Stimulated activated CD8-positive, alpha-beta memory T cell treated with anti-CD3 and anti-CD28 coated beads, Interleukin-12 subunit alpha, Interleukin-12 subunit beta, amount 100 ng/mL, for 24 hours (primary cell): ENCODE results near the gene ZNF471.

Experiments
- DNase-seq: peaks from one replicate; pipeline ENCODE4 v3.0.0-alpha.2; 2020; ENCODE audit errors: extremely low read depth

Gene ZNF471

DNA sequence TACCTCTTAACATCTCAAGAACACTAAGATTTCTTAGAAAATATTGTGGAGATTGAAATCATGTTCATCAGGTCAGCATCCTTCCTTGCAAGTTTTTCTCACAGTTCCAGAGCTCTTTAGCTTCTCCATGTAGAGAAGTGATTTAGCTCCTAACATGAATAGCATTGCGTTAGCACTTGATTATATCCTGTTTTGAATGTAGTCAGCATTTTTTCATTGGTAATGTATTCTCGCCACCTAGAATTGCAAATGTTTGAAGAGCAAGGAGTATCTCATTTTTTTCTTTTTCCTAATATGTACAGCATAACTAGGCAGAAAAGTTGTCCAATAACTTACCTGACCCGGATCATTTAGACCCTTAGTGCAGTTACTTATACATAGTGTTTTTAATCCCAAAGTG is 66.3 kb downstream of the ZNF471 start:
- DNase-seq, result no peak

DNA sequence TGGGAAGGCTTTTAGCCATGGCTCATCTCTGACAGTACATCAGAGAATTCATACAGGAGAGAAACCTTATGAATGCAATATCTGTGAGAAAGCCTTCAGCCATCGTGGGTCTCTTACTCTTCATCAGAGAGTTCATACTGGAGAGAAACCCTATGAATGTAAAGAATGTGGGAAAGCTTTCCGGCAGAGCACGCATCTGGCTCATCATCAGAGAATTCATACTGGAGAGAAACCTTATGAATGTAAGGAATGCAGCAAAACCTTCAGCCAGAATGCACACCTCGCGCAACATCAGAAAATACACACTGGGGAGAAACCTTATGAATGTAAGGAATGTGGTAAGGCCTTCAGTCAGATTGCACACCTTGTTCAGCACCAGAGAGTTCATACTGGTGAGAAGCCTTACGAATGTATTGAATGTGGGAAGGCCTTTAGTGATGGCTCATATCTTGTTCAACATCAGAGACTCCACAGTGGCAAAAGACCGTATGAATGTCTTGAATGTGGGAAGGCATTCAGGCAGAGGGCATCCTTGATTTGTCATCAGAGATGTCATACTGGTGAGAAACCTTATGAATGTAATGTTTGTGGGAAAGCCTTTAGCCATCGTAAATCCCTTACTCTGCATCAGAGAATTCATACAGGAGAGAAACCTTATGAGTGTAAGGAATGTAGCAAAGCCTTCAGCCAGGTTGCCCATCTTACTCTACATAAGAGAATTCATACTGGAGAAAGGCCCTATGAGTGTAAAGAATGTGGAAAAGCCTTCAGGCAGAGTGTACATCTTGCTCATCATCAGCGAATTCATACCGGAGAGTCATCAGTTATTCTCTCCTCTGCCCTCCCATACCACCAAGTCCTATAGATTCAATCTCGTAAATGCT is 70.3 kb downstream of the ZNF471 start:
- no peak for DNase-seq
